Peyer's patch (tissue), 4 donors: ENCODE results near the gene PTGIR.

Source experiments
- POLR2A ChIP-seq, 2 donors: fragments of 450-650 bp; IDR thresholded peaks; one replicate each; pipeline ENCODE4 v1.5.1; 2017; ENCODE audit warnings: antibody characterized with exemption in 2 of 2, mild to moderate bottlenecking in 2 of 2, moderate library complexity in 2 of 2
- TF ChIP-seq, protein P1 (sequence below), 6 experiments: fragments of 450-650 bp in 4 of 6; fragments of 200-600 bp in 2 of 6; sonication (generic) in 1 of 6; IDR thresholded peaks; one replicate each; pipeline ENCODE4 v1.5.1; 2017 to 2019; ENCODE audit warnings: antibody characterized with exemption in 6 of 6, mild to moderate bottlenecking in 3 of 6, moderate library complexity in 1 of 6

DNA sequence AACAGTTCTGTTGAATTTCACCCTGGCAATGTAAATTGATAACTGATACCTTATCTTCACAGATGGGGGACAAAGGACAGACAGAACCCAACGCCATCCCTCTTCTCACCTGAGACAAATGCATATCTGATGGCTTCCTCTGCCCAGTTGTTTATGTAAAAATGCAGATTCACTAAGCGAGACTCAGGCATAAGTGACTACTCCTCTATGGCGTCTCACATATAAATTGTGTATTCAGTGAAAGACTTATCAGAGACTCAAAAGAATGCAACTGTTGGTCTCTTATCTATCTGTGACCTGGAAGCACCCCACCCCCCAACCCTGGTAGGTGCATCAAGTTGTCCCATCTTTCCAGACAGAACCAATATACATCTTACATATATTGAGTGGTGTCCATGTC, 37.0 kb downstream of the PTGIR start:
- TF ChIP-seq, protein P1, sequence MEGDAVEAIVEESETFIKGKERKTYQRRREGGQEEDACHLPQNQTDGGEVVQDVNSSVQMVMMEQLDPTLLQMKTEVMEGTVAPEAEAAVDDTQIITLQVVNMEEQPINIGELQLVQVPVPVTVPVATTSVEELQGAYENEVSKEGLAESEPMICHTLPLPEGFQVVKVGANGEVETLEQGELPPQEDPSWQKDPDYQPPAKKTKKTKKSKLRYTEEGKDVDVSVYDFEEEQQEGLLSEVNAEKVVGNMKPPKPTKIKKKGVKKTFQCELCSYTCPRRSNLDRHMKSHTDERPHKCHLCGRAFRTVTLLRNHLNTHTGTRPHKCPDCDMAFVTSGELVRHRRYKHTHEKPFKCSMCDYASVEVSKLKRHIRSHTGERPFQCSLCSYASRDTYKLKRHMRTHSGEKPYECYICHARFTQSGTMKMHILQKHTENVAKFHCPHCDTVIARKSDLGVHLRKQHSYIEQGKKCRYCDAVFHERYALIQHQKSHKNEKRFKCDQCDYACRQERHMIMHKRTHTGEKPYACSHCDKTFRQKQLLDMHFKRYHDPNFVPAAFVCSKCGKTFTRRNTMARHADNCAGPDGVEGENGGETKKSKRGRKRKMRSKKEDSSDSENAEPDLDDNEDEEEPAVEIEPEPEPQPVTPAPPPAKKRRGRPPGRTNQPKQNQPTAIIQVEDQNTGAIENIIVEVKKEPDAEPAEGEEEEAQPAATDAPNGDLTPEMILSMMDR (IDR thresholded peaks at IDR 0.05): no peak
- no peak for TF ChIP-seq POLR2A (IDR thresholded peaks at IDR 0.05)
